HepG2 (cell line): ENCODE measurements around the gene TMEM61.

Source experiments
- CTCF ChIP-seq: sonication (generic); formaldehyde crosslinking; IDR thresholded peaks from 2 replicates; pipeline ENCODE4 v1.5.0; 2020; ENCODE audit warnings: mild to moderate bottlenecking, missing genetic modification reagents, moderate library complexity
- EZH2 ChIP-seq: conservative IDR thresholded peaks from 2 replicates; pipeline ENCODE4 v1.6.1; 2012; ENCODE audit warnings: mild to moderate bottlenecking, low read depth, low read length, moderate library complexity
- MAX ChIP-seq: IDR thresholded peaks from 2 replicates; pipeline ENCODE4 v1.6.1; 2012; ENCODE audit warnings: inconsistent platforms
- MLX ChIP-seq: IDR thresholded peaks from 2 replicates; pipeline ENCODE4 v1.6.1; 2016
- POLR2AphosphoS5 ChIP-seq: IDR thresholded peaks from 2 replicates; pipeline ENCODE4 v1.6.1; 2012; ENCODE audit warnings: low read depth, low read length
- REST ChIP-seq, 2 experiments: IDR thresholded peaks; 2 replicates each; pipeline ENCODE4 v1.6.1; 2011 to 2012; ENCODE audit warnings: low read length in 2 of 2, borderline replicate concordance in 1 of 2, low read depth in 1 of 2, mild to moderate bottlenecking in 1 of 2, moderate library complexity in 1 of 2
- RNF2 ChIP-seq: fragments of 450-650 bp; conservative IDR thresholded peaks from 2 replicates; pipeline ENCODE4 v1.6.1; 2016; ENCODE audit warnings: low read depth
- ZBTB7A ChIP-seq: sonication (generic); formaldehyde crosslinking; IDR thresholded peaks from 2 replicates; pipeline ENCODE4 v1.8.0; 2022; ENCODE audit warnings: mild to moderate bottlenecking, missing genetic modification reagents
- ZNF225 ChIP-seq: sonication (generic); formaldehyde crosslinking; IDR thresholded peaks from 2 replicates; pipeline ENCODE4 v1.4.0; 2020; ENCODE audit warnings: mild to moderate bottlenecking, missing genetic modification reagents
- ZNF362 ChIP-seq: sonication (generic); formaldehyde crosslinking; IDR thresholded peaks from 2 replicates; pipeline ENCODE4 v1.4.0; 2020; ENCODE audit warnings: missing genetic modification reagents, mild to moderate bottlenecking, borderline replicate concordance
- ZNF549 ChIP-seq: sonication (generic); formaldehyde crosslinking; IDR thresholded peaks from 2 replicates; pipeline ENCODE4 v1.5.0; 2020; ENCODE audit warnings: missing genetic modification reagents

- TF ChIP-seq EZH2, result no peak
- no peak for TF ChIP-seq RNF2
- TF ChIP-seq MAX, result no peak
- TF ChIP-seq ZNF225 (CRISPR knock-in tag), result no peak
- no peak for TF ChIP-seq MLX (CRISPR knock-in tag)
- no peak for TF ChIP-seq ZBTB7A (CRISPR knock-in tag)
- TF ChIP-seq POLR2AphosphoS5, result no peak
- no peak for TF ChIP-seq CTCF
- TF ChIP-seq ZNF362 (CRISPR knock-in tag), result no peak
- no peak for TF ChIP-seq ZNF549 (CRISPR knock-in tag)
- no peak for TF ChIP-seq REST (IDR thresholded peaks at IDR 0.05; ENCODE audit: borderline replicate concordance in 1 of 2, low read depth in 1 of 2, low read length in 2 of 2)
Measured at GRCh38 chr1:55002686-55003085, 22.3 kb downstream of the TMEM61 start.
